GM18502 (cell line): ENCODE data around the gene DIP2B.
"Not testable (repeated sequence)": the region's sequence is repeated elsewhere in the genome, so short reads cannot be mapped to it uniquely, and the experiment has no call there.

Source experiments
- ATAC-seq: cut with Tn5 transposase; IDR thresholded peaks from one replicate; pipeline ENCODE4 v1.9.1; 2021; ENCODE audit warnings: mild to moderate bottlenecking; ENCODE audit not compliant: unreplicated experiment, poor library complexity

The DIP2B gene

DNA sequence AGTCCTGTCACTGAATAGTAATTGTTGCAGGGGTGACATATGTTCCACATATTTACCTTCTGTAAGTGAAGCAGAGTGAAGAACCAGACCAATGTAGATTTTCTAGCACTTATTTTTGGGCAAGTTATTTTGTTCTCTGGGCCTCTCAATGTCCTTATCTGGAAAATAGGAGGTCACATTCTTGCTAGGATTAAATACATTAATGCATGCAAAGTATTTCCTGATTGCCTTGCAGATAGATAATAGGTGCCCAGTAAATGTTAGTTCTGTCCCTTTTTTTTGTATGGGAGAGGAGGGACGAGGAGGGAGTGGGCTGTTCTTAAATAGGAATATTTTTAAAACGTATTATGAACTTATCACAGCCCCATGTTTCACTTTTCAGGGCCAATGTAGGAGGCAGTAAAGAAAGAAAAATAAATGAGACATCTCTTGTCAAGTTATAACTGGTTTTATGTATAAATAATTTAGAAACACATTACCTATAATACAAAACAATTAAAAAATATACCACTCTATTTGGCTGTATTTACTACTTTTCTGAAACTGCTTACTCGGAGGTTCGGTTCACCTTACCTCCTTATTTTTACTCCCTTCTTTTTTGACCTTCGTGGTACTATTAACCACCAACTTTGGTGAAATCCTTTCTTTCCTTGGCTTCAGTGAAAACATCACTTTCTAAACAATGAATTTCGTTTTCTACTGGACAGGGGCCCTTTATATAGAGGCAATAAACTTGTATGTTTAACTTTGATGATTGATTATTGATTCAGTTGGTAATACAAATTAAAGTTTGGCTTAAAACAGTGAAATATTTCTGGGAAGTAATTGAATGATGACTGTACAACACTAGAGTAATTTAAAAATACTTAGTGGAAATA, 41.9 kb downstream of the DIP2B start:
- no peak for ATAC-seq

DNA sequence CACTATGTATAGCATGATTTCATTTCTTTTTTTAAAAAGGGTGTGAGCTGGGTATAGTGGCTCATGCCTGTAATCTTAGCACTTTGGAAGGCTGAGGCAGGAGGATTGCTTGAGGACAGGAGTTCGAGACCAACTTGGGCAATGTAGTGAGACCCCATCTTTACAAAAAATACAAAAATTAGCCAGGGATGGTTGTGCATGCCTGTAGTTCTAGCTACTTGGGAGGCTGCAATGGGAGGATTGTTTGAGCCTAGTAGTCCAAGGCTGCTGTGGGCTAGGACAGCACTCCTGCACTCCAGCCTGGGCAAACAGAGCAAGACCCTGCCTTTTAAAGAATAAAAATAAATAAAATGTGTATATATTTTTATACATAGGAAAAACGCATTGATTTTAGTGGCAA, 43.0 kb downstream of the DIP2B start:
- ATAC-seq = no peak

DNA sequence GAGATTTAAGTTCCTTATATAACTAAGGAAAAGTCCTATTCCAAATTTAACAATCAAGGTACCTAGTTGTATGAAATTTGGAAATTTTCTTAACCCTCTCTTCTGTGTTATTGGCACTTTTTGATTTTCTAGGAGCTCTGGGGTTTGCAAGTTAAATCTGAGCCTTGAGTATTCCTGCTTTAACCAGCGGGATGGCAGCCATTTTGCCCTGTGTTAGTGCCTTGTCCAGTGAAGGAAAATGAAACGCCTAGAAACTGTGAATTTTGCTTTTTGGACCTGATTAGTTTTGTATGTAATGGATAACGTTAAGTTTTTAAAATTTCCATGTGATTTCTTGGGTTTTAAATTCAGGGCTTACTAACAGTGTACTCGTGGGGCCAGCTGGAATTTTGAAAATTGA, 45.1 kb downstream of the DIP2B start:
- ATAC-seq = no peak

DNA sequence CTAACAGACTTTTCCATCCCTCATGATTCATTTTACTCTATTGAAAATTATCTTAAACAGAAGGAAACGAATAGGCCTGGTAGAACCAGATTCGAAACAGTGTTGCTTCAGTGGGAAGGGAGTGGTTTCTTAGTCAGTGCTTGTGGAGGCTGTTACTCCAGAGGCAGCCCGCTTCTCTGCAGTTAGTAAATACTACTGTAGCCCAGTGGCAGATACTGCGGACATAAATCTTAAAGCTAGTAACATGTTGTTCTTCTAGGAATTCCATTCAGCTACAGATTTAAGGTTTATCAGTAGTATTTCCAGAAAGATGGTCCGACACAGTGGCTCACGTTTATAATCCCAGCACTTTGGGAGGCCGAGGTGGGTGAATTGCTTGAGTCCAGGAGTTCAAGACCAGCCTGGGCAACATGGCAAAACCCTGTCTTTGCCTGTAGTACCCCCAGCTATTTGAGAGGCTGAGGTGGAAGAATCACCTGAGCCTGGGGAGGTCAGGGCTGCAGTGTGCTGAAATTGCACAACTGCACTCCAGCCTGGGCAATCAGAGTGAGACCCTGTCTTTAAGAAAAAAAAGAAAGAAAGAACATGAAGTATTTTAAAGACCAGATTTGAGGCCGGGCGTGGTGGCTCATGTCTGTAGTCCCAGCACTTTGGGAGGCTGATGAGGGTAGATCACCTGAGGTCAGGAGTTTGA, 45.9 kb downstream of the DIP2B start:
- ATAC-seq = no peak

DNA sequence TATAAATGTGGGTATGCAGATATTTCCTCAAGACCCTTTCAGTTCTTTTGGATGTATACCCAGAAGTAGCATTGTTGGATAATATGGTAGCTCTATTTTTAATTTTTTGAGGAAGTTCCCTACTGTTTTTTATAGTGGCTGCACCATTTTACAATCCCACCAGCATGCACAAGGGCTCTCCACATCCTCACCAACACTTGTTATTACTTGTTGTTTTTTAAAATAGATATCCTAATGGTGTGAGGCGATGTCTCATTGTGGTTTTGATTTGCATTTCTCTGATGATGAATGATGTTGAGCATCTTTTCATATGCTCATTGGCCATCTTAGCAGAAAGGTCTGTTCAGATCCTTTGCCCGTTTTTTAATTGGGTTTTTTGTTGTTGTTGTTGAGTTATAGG, 47.1 kb downstream of the DIP2B start:
- no peak for ATAC-seq

- ATAC-seq = no peak
These were observed 49.9 kb downstream of the DIP2B start for GRCh38 chr12:50554651-50555050.

GRCh38 chr12:50555471-50555885, 50.7 kb downstream of the DIP2B start:
- ATAC-seq = no peak

DNA sequence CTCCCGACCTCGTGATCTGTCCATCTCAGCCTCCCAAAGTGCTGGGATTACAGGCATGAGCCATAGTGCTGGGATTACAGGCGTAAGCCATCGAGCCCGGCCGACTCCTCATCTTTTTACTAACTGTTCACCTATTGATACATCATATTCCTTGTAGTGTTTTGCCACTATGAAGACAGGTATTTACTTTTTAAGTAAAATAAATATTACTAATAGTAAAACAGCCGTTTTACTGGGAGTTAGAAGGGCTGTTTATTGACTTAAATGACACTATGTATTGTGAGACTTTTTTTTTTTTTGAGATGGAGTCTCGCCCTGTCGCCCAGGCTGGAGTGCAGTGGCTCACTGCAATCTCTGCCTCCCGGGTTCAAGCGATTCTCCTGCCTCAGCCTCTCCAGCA, 51.5 kb downstream of the DIP2B start:
- ATAC-seq = no peak

DNA sequence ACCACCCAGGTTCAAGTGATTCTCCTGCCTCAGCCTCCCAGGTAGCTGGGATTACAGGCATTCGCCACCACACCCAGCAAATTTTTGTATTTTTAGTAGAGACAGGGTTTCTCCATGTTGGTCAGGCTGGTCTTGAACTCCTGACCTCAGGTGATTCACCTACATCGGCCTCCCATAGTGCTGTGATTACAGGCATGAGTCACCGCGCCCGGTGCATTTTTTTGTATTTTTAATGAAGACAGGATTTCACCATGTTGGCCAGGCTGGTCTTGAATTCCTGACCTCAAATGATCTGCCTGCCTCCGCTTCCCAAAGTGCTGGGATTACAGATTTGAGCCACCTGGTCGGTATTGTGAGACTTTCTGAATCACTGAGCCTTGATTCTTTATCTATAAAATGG, 52.0 kb downstream of the DIP2B start:
- not testable (repeated sequence) for ATAC-seq

- no peak for ATAC-seq
These were observed 52.6 kb downstream of the DIP2B start for GRCh38 chr12:50557421-50557820.

- no peak for ATAC-seq
These were observed 54.2 kb downstream of the DIP2B start for GRCh38 chr12:50558970-50559369.

- ATAC-seq = no peak
These were observed 58.0 kb downstream of the DIP2B start for GRCh38 chr12:50562520-50563433.

DNA sequence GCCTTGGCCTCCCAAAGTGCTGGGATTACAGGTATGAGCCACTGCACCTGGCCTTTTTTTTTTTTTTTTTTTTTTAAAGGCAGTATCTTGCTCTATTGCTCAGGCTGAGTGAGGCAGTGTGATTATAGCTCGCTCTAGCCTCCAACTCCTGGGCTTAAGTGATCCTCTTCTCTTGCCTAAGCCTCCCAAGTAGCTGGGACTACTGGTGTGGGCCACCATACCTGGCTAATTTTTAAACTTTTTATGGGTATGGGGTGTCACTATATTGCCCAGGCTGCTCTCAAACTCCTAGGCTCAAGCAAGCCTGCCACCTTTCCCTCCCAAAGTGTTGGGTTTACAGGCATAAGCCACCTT, 58.6 kb downstream of the DIP2B start:
- no peak for ATAC-seq

- ATAC-seq = no peak
These were observed 59.6 kb downstream of the DIP2B start for GRCh38 chr12:50564237-50564947.

DNA sequence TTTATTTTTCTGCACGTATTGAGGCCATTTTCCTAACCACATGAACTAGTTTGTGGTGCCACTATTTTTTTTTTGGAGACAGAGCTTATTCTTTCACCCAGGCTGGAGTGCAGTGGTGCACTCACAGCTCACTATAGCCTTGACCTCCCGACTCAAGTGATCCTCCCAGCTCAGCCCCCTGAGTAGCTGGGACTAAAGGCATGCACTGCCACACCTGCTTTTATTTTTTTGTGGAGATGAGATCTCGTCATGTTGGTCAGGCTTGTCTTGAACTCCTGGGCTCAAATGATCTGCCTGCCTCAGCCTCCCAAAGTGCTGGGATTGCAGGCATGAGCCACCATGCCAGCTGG, 60.1 kb downstream of the DIP2B start:
- ATAC-seq = no peak

GRCh38 chr12:50566066-50566465, 61.3 kb downstream of the DIP2B start:
- no peak for ATAC-seq

DNA sequence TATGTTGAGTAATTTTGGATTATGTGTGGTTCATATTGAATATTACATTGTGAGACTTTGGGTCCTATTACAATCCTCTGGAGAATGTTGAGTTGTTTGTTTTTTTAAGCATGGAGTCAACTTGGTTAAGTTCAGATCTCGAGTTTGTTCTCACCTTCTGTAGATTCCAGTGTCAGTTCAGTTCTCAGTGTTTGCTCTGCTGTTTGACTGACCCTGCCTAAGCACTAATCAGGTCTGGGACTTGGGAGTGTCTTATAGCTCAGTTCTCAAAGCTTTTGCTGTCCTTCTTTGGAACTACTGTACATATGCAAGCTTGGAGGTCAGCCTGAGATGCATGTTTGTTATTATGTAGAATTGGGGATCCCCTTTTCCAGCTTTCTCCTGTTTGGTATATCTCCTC, 63.1 kb downstream of the DIP2B start:
- ATAC-seq = no peak

GRCh38 chr12:50568338-50569091, 63.7 kb downstream of the DIP2B start:
- ATAC-seq = no peak

DNA sequence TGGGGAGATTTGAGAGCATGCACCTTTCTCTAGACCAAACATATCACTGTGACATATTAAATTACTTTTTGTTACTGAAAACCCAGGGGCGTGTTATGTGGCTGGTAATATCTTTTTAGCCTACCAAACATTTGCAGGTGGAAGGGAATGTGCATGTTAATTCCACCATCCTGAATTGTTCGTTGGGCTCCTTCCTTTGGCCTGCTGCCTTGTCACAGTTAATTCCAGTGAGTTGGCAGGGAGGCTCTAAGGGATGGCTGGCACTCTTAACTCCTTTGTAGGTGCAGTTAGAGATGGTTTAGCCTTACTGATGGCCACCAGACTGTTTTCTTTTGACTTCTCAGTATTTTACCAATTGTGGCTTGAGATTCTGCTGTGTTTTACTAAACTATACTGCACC, 64.5 kb downstream of the DIP2B start:
- no peak for ATAC-seq

- no peak for ATAC-seq
These were observed 65.1 kb downstream of the DIP2B start for GRCh38 chr12:50569876-50570275.
